GM23338 (cell line): Measurements from ENCODE around the gene MSH4.

Experiments
- ETS1 ChIP-seq: IDR thresholded peaks from 2 replicates; pipeline ENCODE4 v1.6.1; 2016; ENCODE audit warnings: antibody characterized with exemption
- EZH2 ChIP-seq: fragments of 200-600 bp; sonication (generic); IDR thresholded peaks from one replicate; pipeline ENCODE4 v1.8.0; 2017; ENCODE audit warnings: antibody characterized with exemption, mild to moderate bottlenecking, low read depth; ENCODE audit not compliant: unreplicated experiment
- NANOG ChIP-seq: IDR thresholded peaks from 2 replicates; pipeline ENCODE4 v1.6.1; 2016; ENCODE audit warnings: antibody characterized with exemption, borderline replicate concordance
- POLR2AphosphoS5 ChIP-seq: IDR thresholded peaks from 2 replicates; pipeline ENCODE4 v1.6.1; 2016; ENCODE audit warnings: antibody characterized with exemption, low read depth
- TF ChIP-seq, protein P1 (sequence below), 2 experiments: fragments of 200-600 bp in 1 of 2; sonication (generic) in 1 of 2; conservative IDR thresholded peaks; 2 replicates each; pipeline versions ENCODE4 v1.5.1 to v1.6.1; 2016 to 2017; ENCODE audit warnings: antibody characterized with exemption in 2 of 2, low read depth in 2 of 2, mild to moderate bottlenecking in 2 of 2, moderate library complexity in 1 of 2
- TF ChIP-seq, protein P2 (sequence below): IDR thresholded peaks from one replicate; pipeline ENCODE4 v1.6.1; 2018; ENCODE audit warnings: antibody characterized with exemption; ENCODE audit not compliant: unreplicated experiment

DNA sequence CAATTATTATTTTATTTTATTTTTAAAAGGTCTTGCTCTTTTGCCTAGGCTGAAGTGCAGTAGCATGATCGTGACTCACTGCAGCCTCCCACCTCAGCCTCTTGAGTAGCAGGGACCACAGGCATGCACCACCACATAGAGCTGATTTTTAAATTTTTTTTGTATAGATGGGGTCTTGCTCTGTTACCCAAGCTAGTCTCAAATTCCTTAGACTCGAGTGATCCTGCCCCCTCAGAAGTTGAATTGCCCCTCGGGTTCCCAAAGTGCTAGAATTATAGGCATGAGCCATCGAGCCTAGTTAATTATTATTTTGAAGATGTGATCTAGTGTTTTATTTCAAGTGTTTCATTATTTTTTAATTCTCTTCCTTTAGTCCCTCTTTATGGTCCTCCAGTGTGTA is 12.2 kb downstream of the MSH4 start:
- TF ChIP-seq EZH2 (no peak), POLR2AphosphoS5 (no peak), NANOG (no peak), ETS1 (no peak)
- TF ChIP-seq, protein P1, sequence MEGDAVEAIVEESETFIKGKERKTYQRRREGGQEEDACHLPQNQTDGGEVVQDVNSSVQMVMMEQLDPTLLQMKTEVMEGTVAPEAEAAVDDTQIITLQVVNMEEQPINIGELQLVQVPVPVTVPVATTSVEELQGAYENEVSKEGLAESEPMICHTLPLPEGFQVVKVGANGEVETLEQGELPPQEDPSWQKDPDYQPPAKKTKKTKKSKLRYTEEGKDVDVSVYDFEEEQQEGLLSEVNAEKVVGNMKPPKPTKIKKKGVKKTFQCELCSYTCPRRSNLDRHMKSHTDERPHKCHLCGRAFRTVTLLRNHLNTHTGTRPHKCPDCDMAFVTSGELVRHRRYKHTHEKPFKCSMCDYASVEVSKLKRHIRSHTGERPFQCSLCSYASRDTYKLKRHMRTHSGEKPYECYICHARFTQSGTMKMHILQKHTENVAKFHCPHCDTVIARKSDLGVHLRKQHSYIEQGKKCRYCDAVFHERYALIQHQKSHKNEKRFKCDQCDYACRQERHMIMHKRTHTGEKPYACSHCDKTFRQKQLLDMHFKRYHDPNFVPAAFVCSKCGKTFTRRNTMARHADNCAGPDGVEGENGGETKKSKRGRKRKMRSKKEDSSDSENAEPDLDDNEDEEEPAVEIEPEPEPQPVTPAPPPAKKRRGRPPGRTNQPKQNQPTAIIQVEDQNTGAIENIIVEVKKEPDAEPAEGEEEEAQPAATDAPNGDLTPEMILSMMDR (conservative IDR thresholded peaks at IDR 0.05; ENCODE audit: low read depth in 2 of 2): no peak
- TF ChIP-seq, protein P2, sequence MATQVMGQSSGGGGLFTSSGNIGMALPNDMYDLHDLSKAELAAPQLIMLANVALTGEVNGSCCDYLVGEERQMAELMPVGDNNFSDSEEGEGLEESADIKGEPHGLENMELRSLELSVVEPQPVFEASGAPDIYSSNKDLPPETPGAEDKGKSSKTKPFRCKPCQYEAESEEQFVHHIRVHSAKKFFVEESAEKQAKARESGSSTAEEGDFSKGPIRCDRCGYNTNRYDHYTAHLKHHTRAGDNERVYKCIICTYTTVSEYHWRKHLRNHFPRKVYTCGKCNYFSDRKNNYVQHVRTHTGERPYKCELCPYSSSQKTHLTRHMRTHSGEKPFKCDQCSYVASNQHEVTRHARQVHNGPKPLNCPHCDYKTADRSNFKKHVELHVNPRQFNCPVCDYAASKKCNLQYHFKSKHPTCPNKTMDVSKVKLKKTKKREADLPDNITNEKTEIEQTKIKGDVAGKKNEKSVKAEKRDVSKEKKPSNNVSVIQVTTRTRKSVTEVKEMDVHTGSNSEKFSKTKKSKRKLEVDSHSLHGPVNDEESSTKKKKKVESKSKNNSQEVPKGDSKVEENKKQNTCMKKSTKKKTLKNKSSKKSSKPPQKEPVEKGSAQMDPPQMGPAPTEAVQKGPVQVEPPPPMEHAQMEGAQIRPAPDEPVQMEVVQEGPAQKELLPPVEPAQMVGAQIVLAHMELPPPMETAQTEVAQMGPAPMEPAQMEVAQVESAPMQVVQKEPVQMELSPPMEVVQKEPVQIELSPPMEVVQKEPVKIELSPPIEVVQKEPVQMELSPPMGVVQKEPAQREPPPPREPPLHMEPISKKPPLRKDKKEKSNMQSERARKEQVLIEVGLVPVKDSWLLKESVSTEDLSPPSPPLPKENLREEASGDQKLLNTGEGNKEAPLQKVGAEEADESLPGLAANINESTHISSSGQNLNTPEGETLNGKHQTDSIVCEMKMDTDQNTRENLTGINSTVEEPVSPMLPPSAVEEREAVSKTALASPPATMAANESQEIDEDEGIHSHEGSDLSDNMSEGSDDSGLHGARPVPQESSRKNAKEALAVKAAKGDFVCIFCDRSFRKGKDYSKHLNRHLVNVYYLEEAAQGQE: no peak
